ENCODE results near the gene SETX.
"Not testable (repeated sequence)": the region's sequence is repeated elsewhere in the genome, so short reads cannot be mapped to it uniquely, and the experiment has no call there.

SETX gene

GRCh38 chr9:132354637-132355355, at the start of gene SETX:
TSS of gene SETX (minus strand) at chr9:132354986. CDS start at chr9:132349428, 5,558 bp downstream.
- DNase-seq = peak; percentile 99

GRCh38 chr9:132404228-132404881, 49.6 kb upstream of the SETX start:
- DNase-seq = no peak

- no peak for DNase-seq
These were observed 47.0 kb upstream of the SETX start for GRCh38 chr9:132401824-132402223.

GRCh38 chr9:132395560-132395959, 40.8 kb upstream of the SETX start:
- DNase-seq = no peak

GRCh38 chr9:132391449-132391848, 36.7 kb upstream of the SETX start:
- no peak for DNase-seq

- DNase-seq = no peak
These were observed 36.2 kb upstream of the SETX start for GRCh38 chr9:132390966-132391365.

- DNase-seq = no peak
These were observed 32.3 kb upstream of the SETX start for GRCh38 chr9:132387133-132387532.

- no peak for DNase-seq
These were observed 29.6 kb upstream of the SETX start for GRCh38 chr9:132384376-132384775.

GRCh38 chr9:132383462-132383883, 28.7 kb upstream of the SETX start:
- no peak for DNase-seq

GRCh38 chr9:132381966-132382541, 27.3 kb upstream of the SETX start:
- no peak for DNase-seq

GRCh38 chr9:132378416-132378815, 23.6 kb upstream of the SETX start:
- not testable (repeated sequence) for DNase-seq

- not testable (repeated sequence) for DNase-seq
These were observed 23.0 kb upstream of the SETX start for GRCh38 chr9:132377769-132378168.

- peak; percentile 52 for DNase-seq
These were observed 17.6 kb upstream of the SETX start for GRCh38 chr9:132372177-132373095.

GRCh38 chr9:132370592-132370991, 15.8 kb upstream of the SETX start:
- no peak for DNase-seq

- no peak for DNase-seq
These were observed 14.6 kb upstream of the SETX start for GRCh38 chr9:132369421-132369820.

- no peak for DNase-seq
These were observed 13.0 kb upstream of the SETX start for GRCh38 chr9:132367613-132368313.

GRCh38 chr9:132366481-132366880, 11.7 kb upstream of the SETX start:
- no peak for DNase-seq

GRCh38 chr9:132365986-132366385, 11.2 kb upstream of the SETX start:
- no peak for DNase-seq

- no peak for DNase-seq
These were observed 9.3 kb upstream of the SETX start for GRCh38 chr9:132364068-132364467.

- DNase-seq = no peak
These were observed 3.0 kb upstream of the SETX start for GRCh38 chr9:132357764-132358163.

GRCh38 chr9:132356324-132356924, 1.6 kb upstream of the SETX start:
- DNase-seq = peak; percentile 8
